ENCODE measurements around the gene MRPS24.
"Not testable (repeated sequence)": the region's sequence is repeated elsewhere in the genome, so short reads cannot be mapped to it uniquely, and the experiment has no call there.

- not testable (repeated sequence) for TF ChIP-seq POLR2A (IDR thresholded peaks at IDR 0.05; ENCODE audit: low read depth, low read length); TAF1 (IDR thresholded peaks at IDR 0.05; ENCODE audit: borderline replicate concordance, low read depth, low read length)
Measured at GRCh38 chr7:43824513-43824912, 44.8 kb downstream of the MRPS24 start.

All from GM12892 (cell line).